DMS 273 treated with DMSO at 0.1 percent for 48 hours (cell line): Measurements from ENCODE around the gene HSPG2.

ENCODE experiments used
- DNase-seq: peaks from one replicate; lab custom pipeline; 2025; lab: John Stamatoyannopoulos, UW

HSPG2 gene

DNA sequence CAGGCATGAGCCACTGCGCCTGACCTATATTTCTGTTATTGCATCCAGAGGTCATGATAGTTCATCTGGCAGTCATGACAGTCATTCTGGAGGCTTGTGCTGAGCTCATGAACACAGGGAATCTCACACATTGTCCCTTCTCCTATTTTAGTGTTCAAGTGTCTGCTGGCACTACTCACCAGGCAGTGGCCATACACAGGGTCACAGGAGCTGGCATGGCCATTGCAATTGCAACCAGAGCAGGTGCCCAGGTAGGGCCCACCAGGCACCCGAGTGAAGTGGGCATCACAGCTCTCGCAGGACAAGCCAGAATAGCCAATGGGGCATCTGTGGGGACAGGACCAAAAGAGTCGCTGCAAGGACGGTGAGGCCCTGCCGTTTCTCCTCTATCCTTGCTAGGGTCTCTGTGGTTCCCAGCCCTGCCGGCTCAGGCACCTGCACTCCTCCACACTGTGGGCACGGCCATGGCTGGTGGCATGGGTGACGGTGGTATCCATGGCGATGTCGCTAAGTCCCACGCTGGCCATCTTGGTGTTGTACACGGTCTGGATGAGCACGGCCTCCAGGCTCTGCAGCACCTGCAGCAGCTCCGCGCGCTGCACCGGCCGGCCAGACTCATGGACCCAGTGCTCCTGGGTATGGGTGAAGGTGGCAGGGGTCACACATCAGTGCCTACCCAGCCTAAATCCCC is 57.0 kb downstream of the HSPG2 start:
- DNase-seq = no peak

GRCh38 chr1:21878840-21879478 is 58.2 kb downstream of the HSPG2 start:
- DNase-seq = no peak

DNA sequence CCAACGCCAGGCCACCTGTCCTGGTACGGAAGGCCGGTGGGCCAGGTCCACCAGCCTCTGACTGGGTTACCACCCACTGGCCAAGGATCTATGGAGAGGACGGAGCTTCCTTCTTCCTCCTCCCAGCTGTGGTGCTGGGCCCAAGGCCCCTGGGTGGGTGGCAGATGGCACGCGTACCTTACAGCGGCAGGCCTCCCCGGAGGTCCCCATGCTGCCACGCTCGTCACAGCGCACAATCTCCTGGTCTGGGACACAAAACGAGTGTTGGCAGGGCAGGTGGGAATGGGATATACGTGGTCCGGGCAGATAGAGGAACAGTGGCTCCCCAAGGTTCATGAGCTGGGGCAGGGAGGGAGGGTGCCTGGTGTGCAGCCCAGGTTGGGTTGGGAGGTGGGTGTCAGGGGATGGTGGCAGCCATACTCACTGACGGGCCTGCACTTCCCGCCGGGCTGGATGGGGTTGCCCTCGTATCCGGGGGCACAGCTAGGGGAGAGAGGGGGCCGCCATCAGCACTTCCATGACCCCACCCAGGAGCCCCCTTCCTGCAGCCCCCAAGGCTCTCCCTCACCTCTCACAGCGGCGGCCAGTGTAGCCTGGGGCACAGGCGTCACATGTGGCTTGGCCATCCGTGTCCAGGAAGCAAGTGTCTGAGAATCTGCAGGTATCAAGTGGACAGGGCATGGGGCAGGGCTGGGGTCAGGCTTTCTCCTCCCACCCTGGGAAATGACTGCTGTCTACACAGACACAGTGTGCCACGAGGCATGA is 58.9 kb downstream of the HSPG2 start:
- no peak for DNase-seq

DNA sequence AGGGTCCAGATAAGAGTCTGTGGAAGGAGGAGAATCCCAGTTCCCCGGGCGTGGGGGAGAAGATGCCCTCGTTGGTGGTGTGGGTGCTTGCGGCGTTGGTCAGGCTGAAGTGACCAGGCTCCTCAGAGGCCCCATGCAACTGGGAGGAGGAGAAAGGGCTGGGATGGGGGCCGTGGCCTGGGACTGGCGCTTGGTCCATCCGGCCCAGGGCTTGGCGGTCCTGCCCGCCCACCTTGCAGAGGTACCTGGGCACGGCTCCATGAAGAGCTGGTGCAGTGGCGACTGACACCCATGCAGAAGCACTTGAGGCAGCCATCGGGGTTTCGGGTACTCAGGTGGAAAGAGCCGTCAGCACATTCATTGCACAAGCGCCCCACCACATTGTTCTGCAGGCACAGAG is 60.8 kb downstream of the HSPG2 start:
- DNase-seq = no peak

DNA sequence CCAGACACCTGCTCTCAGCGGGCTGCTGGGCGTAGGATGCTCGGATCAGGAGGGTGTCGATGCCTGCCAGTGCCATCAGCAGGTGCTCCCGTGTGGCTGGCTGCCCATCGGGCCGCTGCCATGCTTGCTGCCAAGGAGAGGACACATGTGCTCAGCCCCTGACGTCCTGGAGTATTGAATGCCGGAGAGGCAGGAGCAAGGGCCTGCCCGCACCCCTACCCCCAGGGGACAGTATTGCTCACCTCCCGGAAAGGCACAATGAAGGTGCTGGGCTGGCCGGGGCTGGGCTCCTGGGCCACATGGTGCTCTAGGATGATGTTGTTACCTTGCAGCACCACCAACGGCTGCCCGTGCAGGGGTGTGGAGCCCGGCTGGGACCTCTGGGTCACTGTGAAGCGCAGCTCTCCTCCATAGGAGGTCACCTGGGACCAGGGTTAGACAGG is 61.5 kb downstream of the HSPG2 start:
- no peak for DNase-seq

DNA sequence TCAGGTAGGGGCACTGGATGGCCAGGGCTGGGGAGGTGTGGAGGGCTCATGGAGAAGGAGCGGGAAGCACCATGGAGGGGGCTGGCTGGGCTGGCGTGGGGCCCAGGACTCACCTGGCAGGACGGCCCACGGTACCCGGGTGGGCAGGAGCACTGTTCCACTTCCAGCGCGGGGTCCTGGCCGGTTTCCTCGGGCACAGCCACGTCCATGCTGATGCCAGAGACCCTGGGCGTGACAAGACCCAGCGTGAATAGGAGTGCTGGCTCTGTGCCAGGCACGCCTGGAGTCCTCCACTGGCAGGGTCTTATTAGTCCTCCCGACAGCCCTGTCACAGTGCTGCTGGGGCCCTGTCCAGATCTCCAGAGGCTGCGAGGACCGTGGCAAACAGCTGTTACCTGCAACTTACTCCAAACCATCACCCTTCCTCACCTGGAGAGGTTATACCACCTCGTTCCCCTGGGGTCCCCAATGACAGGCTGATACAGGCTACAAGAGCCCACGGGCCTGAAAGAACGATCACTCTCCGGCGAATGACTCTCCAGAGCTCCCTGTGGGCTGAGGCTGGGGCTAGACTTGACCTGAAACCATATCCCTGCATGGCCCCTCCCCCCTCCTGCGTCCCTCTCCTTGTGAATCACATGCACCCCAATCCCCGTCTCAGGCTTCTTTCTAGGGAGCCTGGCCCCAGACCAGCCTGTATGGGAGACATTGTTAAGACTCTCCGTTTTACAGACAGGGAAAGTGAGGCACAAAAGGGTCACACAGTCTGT is 62.1 kb downstream of the HSPG2 start:
- DNase-seq = no peak

GRCh38 chr1:21874328-21874727 is 62.8 kb downstream of the HSPG2 start:
- DNase-seq = no peak

- DNase-seq = no peak
These were observed 63.3 kb downstream of the HSPG2 start for GRCh38 chr1:21873761-21874160.

GRCh38 chr1:21873174-21873573 is 63.9 kb downstream of the HSPG2 start:
- no peak for DNase-seq

GRCh38 chr1:21872445-21873079 is 64.5 kb downstream of the HSPG2 start:
- no peak for DNase-seq

GRCh38 chr1:21871943-21872342 is 65.2 kb downstream of the HSPG2 start:
- no peak for DNase-seq

DNA sequence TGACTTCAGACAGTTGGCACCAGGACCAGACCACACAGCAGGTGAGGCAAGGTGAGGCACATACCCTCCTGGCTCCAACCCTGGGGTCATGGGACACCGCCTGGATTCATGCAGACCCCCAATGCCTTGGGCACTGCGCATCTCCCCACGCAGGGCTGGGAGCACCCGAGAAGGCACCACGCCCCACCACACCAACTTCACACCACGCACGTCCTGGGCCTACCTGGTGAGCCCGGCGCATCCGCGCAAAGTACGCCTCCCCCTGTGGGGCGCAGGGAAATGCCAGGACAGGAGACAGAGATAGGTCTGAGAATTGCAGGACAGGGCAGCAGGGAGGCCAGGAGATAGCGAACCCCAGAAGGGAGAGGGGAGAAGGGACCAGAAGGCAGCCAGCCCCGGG is 66.5 kb downstream of the HSPG2 start:
- no peak for DNase-seq

DNA sequence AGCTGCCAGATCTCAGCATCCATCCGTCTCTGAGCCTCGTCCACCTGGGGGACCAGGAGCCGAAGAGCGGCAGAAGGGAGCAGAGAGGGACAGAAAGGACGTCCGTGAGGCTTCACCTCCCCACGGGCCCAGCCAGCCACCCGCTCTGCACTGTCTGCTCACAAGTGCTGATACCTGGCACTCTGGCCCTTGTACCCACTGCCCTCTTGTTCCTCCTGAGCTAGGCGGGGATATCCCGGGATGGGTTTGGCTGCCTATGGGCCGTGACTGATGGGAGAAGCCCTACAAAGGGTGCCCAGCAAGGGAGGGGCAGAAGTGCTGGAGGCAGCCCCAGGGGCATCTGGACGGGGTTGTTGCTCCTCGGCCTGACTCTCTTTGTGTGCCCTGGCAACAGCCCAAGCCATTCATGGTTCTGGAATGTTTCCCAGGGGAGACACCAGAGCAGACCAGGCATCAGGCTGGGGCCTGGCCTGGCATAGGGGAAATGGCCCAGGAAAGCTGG is 67.4 kb downstream of the HSPG2 start:
- DNase-seq = peak; percentile 65

- no peak for DNase-seq
These were observed 68.1 kb downstream of the HSPG2 start for GRCh38 chr1:21868941-21869454.

GRCh38 chr1:21868482-21868881 is 68.6 kb downstream of the HSPG2 start:
- no peak for DNase-seq

DNA sequence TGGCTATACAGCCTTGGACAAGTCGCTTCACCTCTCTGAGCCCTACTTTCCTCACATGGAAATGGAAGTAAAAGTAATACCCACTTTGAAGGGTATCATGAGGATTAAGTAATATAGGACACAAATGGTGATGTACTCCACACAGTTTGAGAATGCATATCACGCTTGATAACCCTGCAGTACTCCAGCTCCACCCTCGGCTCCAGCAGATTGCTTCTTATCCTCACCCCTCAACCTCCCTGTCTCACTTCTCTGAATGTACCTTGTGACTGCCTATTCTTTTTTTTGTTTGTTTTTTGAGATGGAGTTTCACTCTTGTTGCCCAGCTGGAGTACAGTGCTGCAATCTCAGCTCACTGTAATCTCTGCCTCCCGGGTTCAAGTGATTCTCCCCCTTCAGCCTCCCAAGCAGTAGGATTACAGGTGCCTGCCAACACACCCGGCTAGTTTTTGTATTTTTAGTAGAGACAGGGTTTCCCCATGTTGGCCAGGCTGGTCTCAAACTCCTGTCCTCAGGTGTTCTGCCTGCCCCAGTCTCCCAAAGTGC is 69.6 kb downstream of the HSPG2 start:
- DNase-seq = no peak

- DNase-seq = no peak
These were observed 70.4 kb downstream of the HSPG2 start for GRCh38 chr1:21866707-21867043.

DNA sequence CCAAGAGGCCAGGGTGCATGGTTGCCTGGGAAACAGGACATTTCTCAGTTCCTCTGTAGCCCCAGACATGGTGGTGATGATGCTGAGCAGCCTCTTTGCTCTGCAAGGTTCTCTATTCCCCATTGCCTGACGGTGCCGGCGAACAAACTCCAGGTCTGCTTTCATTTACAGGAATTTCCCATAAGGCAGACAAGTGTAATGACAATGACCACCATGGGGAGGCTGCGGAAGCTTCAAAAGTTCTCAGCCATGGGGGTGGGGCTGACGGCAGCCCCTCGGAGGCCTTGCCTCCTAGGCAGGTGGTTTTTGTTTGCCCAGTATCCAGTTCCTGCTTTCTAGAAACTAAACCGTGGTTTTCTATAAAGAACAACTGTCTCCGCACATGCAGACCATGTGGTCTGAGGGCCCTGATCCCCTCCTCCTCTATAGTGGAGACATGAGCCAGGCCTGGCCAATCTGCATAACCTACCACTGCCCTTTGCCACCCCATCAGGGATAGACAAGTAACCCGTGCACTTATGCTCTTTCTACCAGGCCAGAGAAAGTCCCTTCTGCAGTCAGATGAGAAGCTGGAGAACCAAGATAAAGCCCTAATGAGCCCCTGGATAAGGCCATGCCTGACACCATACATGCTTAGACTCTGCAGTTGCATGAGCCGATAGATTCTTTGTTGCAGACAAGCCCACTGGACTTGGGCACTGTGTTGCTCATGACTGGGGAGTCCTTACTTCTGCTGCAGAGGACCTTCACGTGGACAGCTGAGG is 71.0 kb downstream of the HSPG2 start:
- no peak for DNase-seq

- no peak for DNase-seq
These were observed 71.5 kb downstream of the HSPG2 start for GRCh38 chr1:21865609-21865942.

DNA sequence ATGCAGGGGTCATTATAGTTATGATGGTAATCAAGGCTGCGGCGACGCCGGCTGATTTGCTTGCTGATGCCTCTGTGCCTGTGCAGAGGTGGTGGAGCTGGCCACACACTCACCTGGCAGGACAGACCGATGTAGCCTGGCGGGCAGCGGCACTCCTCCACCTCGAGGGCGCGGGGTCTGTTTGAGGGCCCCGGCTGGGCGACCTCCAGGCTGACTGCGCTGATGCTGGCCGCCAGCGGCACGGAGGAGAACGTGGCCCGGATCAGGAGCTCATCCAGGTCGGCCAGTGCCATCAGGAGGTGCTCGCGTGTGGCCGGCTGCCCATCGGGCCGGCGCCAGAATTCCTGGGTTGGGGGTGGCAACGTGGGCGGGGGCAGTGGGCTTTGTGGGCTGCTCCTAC is 72.4 kb downstream of the HSPG2 start:
- no peak for DNase-seq

GRCh38 chr1:21863981-21864380 is 73.1 kb downstream of the HSPG2 start:
- DNase-seq = no peak
